Fibroblast of skin of back (primary cell): ENCODE results near the gene MBNL2. TPM values are rescaled to one million over a fixed set of nuclear protein-coding genes. Genes with fewer than 3 reads are reported as not detected.
"Not testable (repeated sequence)": the region's sequence is repeated elsewhere in the genome, so short reads cannot be mapped to it uniquely, and the experiment has no call there.

Experiments
- DNase-seq: peaks from one replicate; pipeline ENCODE4 v3.0.0-alpha.2; 2013
- polyA plus RNA-seq, 2 experiments: library from polyadenylated mRNA; unstranded; fragments of 120-200 nt; gene quantifications; one replicate each; pipeline ENCODE4 v1.2.1, GENCODE V29; 2013; ENCODE audit not compliant: insufficient read length in 2 of 2

The MBNL2 gene
- polyA plus RNA-seq (2013, experiment 1 of 2; ENCODE audit: insufficient read length), result 20.5 TPM
- 26.7 TPM for polyA plus RNA-seq (2013, experiment 2 of 2; ENCODE audit: insufficient read length)

- peak; percentile 90 for DNase-seq
These were observed at the start of gene MBNL2 for GRCh38 chr13:97221989-97222700. Gene MBNL2, plus strand, starts transcription at chr13:97222333. Its CDS starts 53,903 bp downstream, at chr13:97276236.

GRCh38 chr13:97174638-97175037 lies 47.5 kb upstream of the MBNL2 start:
- DNase-seq, result peak; percentile 7

- DNase-seq, result no peak
These were observed 47.1 kb upstream of the MBNL2 start for GRCh38 chr13:97175041-97175440.

- DNase-seq, result no peak
These were observed 42.6 kb upstream of the MBNL2 start for GRCh38 chr13:97179501-97179900.

- DNase-seq, result no peak
These were observed 39.8 kb upstream of the MBNL2 start for GRCh38 chr13:97182111-97182890.

GRCh38 chr13:97185291-97185690 lies 36.8 kb upstream of the MBNL2 start:
- no peak for DNase-seq

GRCh38 chr13:97185751-97186150 lies 36.4 kb upstream of the MBNL2 start:
- DNase-seq, result no peak

GRCh38 chr13:97188207-97188606 lies 33.9 kb upstream of the MBNL2 start:
- DNase-seq, result no peak

GRCh38 chr13:97189928-97190327 lies 32.2 kb upstream of the MBNL2 start:
- DNase-seq, result no peak

GRCh38 chr13:97191142-97191541 lies 31.0 kb upstream of the MBNL2 start:
- DNase-seq, result no peak

GRCh38 chr13:97191615-97192014 lies 30.5 kb upstream of the MBNL2 start:
- no peak for DNase-seq

GRCh38 chr13:97192166-97192565 lies 30.0 kb upstream of the MBNL2 start:
- no peak for DNase-seq

- no peak for DNase-seq
These were observed 28.6 kb upstream of the MBNL2 start for GRCh38 chr13:97193577-97193976.

GRCh38 chr13:97194479-97194878 lies 27.7 kb upstream of the MBNL2 start:
- peak; percentile 71 for DNase-seq

GRCh38 chr13:97196340-97196739 lies 25.8 kb upstream of the MBNL2 start:
- DNase-seq, result no peak

GRCh38 chr13:97198753-97199152 lies 23.4 kb upstream of the MBNL2 start:
- no peak for DNase-seq

- peak; percentile 29 for DNase-seq
These were observed 22.7 kb upstream of the MBNL2 start for GRCh38 chr13:97199451-97199850.

GRCh38 chr13:97200081-97200942 lies 21.8 kb upstream of the MBNL2 start:
- DNase-seq, result peak; percentile 45

GRCh38 chr13:97202761-97203160 lies 19.4 kb upstream of the MBNL2 start:
- no peak for DNase-seq

GRCh38 chr13:97205465-97205864 lies 16.7 kb upstream of the MBNL2 start:
- no peak for DNase-seq

- peak; percentile 50 for DNase-seq
These were observed 16.2 kb upstream of the MBNL2 start for GRCh38 chr13:97205982-97206381.

GRCh38 chr13:97207252-97207651 lies 14.9 kb upstream of the MBNL2 start:
- not testable (repeated sequence) for DNase-seq

- DNase-seq, result peak; percentile 18
These were observed 10.8 kb upstream of the MBNL2 start for GRCh38 chr13:97211300-97211699.
